Measurements from ENCODE around the gene PREX1. TPM values are rescaled to one million over a fixed set of nuclear protein-coding genes. Genes with fewer than 3 reads are reported as not detected.

PREX1 gene
- total and polyA plus RNA-seq, 2 donors (not counting 3 experiments of a cell fraction or from before 2014, with no cell fraction given), result 51.3 to 72.9 TPM

DNA sequence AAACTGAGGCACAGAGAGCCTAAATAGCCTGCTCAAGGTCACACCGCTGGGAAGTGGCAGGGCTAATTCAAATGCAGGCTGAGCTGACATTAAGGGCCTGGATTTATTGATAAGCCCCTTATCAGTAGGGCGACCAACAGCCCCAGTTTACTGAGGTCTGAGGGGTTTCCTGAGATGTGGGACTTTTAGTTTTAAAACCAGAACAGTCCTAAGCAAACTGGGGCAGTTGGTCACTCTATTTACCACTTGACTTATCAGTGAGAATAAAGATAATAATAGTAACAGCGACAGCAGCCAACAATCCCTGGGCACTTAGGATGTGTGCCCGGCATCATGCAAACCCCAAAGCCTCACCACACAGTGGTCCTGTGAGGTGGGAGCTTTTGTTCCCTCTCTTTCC lies 27.6 kb downstream of the PREX1 start:
- H3K79me2 ChIP-seq (ENCODE audit: control insufficient read depth, insufficient read depth, low read length), result peaks cover 96% of the 10 kb centered on the region
- H3K4me2 ChIP-seq (ENCODE audit: insufficient read depth, low read length), result no peak overlapping the region
- no peak overlapping the region for H2AFZ ChIP-seq (ENCODE audit: low read depth, low read length)
- DNase-seq (ENCODE audit: low read depth, low spot score) (no peak), FAIRE-seq (no peak)
- no peaks in the 10 kb centered on the region for H3K36me3 ChIP-seq (ENCODE audit: control insufficient read depth in 2 of 2, extremely low read depth in 1 of 2, insufficient read depth in 2 of 2, low read length in 2 of 2)
- intact Hi-C loops (cut with micrococcal nuclease), result no loop called here
- TF ChIP-seq, protein P1, sequence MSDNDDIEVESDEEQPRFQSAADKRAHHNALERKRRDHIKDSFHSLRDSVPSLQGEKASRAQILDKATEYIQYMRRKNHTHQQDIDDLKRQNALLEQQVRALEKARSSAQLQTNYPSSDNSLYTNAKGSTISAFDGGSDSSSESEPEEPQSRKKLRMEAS (IDR thresholded peaks at IDR 0.05; ENCODE audit: insufficient read depth, insufficient read length), result no peak
- TF ChIP-seq POLR2AphosphoS5 (IDR thresholded peaks at IDR 0.05; ENCODE audit: insufficient read depth, low read depth, low read length) (no peak), JUN (IDR thresholded peaks at IDR 0.05; ENCODE audit: borderline replicate concordance, insufficient read depth, insufficient read length, low read depth) (no peak), POLR2A (IDR thresholded peaks at IDR 0.05; ENCODE audit: low read depth, low read length) (no peak), GATA2 (IDR thresholded peaks at IDR 0.05; ENCODE audit: insufficient read depth, insufficient read length, low read depth, low read length) (no peak), MYC (IDR thresholded peaks at IDR 0.05; ENCODE audit: low read depth, low read length) (no peak), FOS (IDR thresholded peaks at IDR 0.05; ENCODE audit: borderline replicate concordance, insufficient read depth, low read length) (no peak), EZH2 (IDR thresholded peaks at IDR 0.05; ENCODE audit: borderline replicate concordance, low read depth, low read length, severe bottlenecking) (no peak)
- TF ChIP-seq, protein P2, sequence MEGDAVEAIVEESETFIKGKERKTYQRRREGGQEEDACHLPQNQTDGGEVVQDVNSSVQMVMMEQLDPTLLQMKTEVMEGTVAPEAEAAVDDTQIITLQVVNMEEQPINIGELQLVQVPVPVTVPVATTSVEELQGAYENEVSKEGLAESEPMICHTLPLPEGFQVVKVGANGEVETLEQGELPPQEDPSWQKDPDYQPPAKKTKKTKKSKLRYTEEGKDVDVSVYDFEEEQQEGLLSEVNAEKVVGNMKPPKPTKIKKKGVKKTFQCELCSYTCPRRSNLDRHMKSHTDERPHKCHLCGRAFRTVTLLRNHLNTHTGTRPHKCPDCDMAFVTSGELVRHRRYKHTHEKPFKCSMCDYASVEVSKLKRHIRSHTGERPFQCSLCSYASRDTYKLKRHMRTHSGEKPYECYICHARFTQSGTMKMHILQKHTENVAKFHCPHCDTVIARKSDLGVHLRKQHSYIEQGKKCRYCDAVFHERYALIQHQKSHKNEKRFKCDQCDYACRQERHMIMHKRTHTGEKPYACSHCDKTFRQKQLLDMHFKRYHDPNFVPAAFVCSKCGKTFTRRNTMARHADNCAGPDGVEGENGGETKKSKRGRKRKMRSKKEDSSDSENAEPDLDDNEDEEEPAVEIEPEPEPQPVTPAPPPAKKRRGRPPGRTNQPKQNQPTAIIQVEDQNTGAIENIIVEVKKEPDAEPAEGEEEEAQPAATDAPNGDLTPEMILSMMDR (IDR thresholded peaks at IDR 0.05; ENCODE audit: extremely low read depth in 1 of 2, insufficient read depth in 1 of 2, low read depth in 1 of 2, low read length in 2 of 2), result no peak
- no peaks in the 10 kb centered on the region for H3K9me3 ChIP-seq (replicated peaks; ENCODE audit: control insufficient read depth, insufficient read depth, low read length)
- peaks cover 7% of the 10 kb centered on the region for H4K20me1 ChIP-seq (replicated peaks; ENCODE audit: control insufficient read depth, extremely low read depth, insufficient read depth, low read length)
- peaks cover 3% of the 10 kb centered on the region for H3K4me1 ChIP-seq (ENCODE audit: control insufficient read depth, extremely low read depth, insufficient read depth, low read length)
- BruUV-seq (replicated peaks), result no TSS peak
- H3K4me3 ChIP-seq (replicated peaks in 1 of 3; ENCODE audit: insufficient read depth in 1 of 3, low read depth in 1 of 3, low read length in 3 of 3), result no peak overlapping the region
- no peaks in the 10 kb centered on the region for H3K27me3 ChIP-seq (ENCODE audit: control insufficient read depth in 2 of 2, insufficient read depth in 2 of 2, low read length in 2 of 2)
- no peak overlapping the region for H3K27ac ChIP-seq (ENCODE audit: insufficient read depth, low read depth, low read length)
- dilution Hi-C loops (cut with MboI; ENCODE audit: extremely low pct_ligation_motif_present, low sequenced_read_pairs), result no loop called here
- no peaks in the 10 kb centered on the region for H3K9me1 ChIP-seq (replicated peaks; ENCODE audit: control insufficient read depth, extremely low read depth, insufficient read depth, low read length)
- ChIA-PET CTCF (interaction anchor here (1.1 to 3.1 kb wide), 3 partner anchors 9 to 18 kb away, joined by 3 to 9 read pairs (median 3); no protein-coding TSS in a partner anchor), POLR2A (no interaction called here)
- H3K9ac ChIP-seq (replicated peaks; ENCODE audit: extremely low read depth, insufficient read depth, low read length), result no peak overlapping the region
